Panc1 (cell line): ENCODE results near the gene ASB1. TPM values are rescaled to one million over a fixed set of nuclear protein-coding genes. Genes with fewer than 3 reads are reported as not detected.

Experiments
- ATAC-seq: fragments of 200-7000 bp; cut with Tn5 transposase; 2 replicates; pipeline ENCODE4 v1.9.1; 2020; ENCODE audit warnings: mild to moderate bottlenecking, moderate library complexity
- BruUV-seq: library from RNA; stranded (reverse); fragments of 400-500 nt; replicated peaks from 2 replicates; lab custom pipeline; 2021; lab: Mats Ljungman, UMichigan
- CTCF ChIA-PET: fragments of 300-600 bp; sonication (Branson Sonifier 250); formaldehyde crosslinking; loops from one replicate; lab custom pipeline; 2022; ENCODE audit warnings: antibody characterized with exemption; lab: Charles Lee
- POLR2A ChIA-PET: fragments of 300-600 bp; sonication (Branson Sonifier 250); formaldehyde crosslinking; loops from one replicate; lab custom pipeline; 2022; ENCODE audit warnings: antibody characterized with exemption; lab: Charles Lee
- DNase-seq: peaks from one replicate; pipeline ENCODE4 v3.0.0-alpha.2; 2010; ENCODE audit warnings: low read depth, low spot score
- H3K27ac ChIP-seq: 2 replicates; pipeline ENCODE4 v1.5.1; 2011; ENCODE audit warnings: mild to moderate bottlenecking, low read length, inconsistent platforms
- H3K27me3 ChIP-seq: fragments of 200-500 bp; sonication (Bioruptor generic); 2 replicates; pipeline ENCODE4 v1.6.0; 2014; ENCODE audit warnings: low read length, inconsistent platforms; ENCODE audit not compliant: control insufficient read depth, insufficient read depth
- H3K36me3 ChIP-seq: fragments of 200-500 bp; sonication (Bioruptor generic); 2 replicates; pipeline ENCODE4 v1.5.1; 2014; ENCODE audit warnings: inconsistent platforms, mild to moderate bottlenecking, low read length, moderate library complexity; ENCODE audit not compliant: control insufficient read depth, insufficient read depth
- H3K4me1 ChIP-seq: 2 replicates; pipeline ENCODE4 v1.5.1; 2011; ENCODE audit warnings: inconsistent platforms, mild to moderate bottlenecking, low read length, moderate library complexity; ENCODE audit not compliant: control insufficient read depth, insufficient read depth
- H3K4me3 ChIP-seq, 2 experiments: 2 replicates each; pipeline ENCODE4 v1.5.1; 2011 to 2012; ENCODE audit warnings: low read depth in 2 of 2, low read length in 2 of 2, mild to moderate bottlenecking in 2 of 2, inconsistent platforms in 1 of 2, moderate library complexity in 1 of 2
- H3K9me3 ChIP-seq: fragments of 200-500 bp; sonication (Bioruptor generic); 2 replicates; pipeline ENCODE4 v1.5.1; 2014; ENCODE audit warnings: low read depth, mild to moderate bottlenecking, inconsistent platforms, low read length, moderate library complexity; ENCODE audit not compliant: control insufficient read depth, insufficient read depth
- POLR2AphosphoS5 ChIP-seq: IDR thresholded peaks from 2 replicates; pipeline ENCODE4 v1.6.1; 2012; ENCODE audit warnings: mild to moderate bottlenecking, low read depth, low read length, moderate library complexity
- SIN3A ChIP-seq: IDR thresholded peaks from 2 replicates; pipeline ENCODE4 v1.6.1; 2012; ENCODE audit warnings: low read depth, mild to moderate bottlenecking, low read length, moderate library complexity, borderline replicate concordance; ENCODE audit not compliant: insufficient read depth
- TCF7L2 ChIP-seq: IDR thresholded peaks from 2 replicates; pipeline ENCODE4 v1.6.1; 2011; ENCODE audit warnings: mild to moderate bottlenecking, low read depth, low read length, inconsistent platforms
- in situ Hi-C: cut with HindIII; loops from 2 replicates; pipeline ENCODE4 v1.10.0; 2016; ENCODE audit warnings: low sequenced_read_pairs, low pct_unique_long_range_greater_than_20kb
- intact Hi-C: fragments of 100-400 bp; cut with micrococcal nuclease; formaldehyde crosslinking; loops from one replicate; pipeline ENCODE4 v1.10.0; 2022; ENCODE audit not compliant: unreplicated experiment
- total RNA-seq: library from RNA; stranded (reverse); gene quantifications from one replicate; pipeline ENCODE4 v1.2.1, GENCODE V29; 2021; ENCODE audit not compliant: unreplicated experiment
- TF ChIP-seq, protein P1 (sequence below), 2 experiments: IDR thresholded peaks; 2 replicates each; pipeline ENCODE4 v1.6.1; 2011 to 2012; ENCODE audit warnings: low read depth in 2 of 2, control low read depth in 1 of 2, low read length in 1 of 2, mild to moderate bottlenecking in 1 of 2, moderate library complexity in 1 of 2; ENCODE audit not compliant: insufficient read depth in 1 of 2
- TF ChIP-seq, protein P2 (sequence below): fragments of 450-650 bp; IDR thresholded peaks from 2 replicates; pipeline ENCODE4 v1.5.1; 2017; ENCODE audit warnings: mild to moderate bottlenecking

ASB1 gene
- total RNA-seq, 1 experiment from 2014 or later: 57.3 TPM

DNA sequence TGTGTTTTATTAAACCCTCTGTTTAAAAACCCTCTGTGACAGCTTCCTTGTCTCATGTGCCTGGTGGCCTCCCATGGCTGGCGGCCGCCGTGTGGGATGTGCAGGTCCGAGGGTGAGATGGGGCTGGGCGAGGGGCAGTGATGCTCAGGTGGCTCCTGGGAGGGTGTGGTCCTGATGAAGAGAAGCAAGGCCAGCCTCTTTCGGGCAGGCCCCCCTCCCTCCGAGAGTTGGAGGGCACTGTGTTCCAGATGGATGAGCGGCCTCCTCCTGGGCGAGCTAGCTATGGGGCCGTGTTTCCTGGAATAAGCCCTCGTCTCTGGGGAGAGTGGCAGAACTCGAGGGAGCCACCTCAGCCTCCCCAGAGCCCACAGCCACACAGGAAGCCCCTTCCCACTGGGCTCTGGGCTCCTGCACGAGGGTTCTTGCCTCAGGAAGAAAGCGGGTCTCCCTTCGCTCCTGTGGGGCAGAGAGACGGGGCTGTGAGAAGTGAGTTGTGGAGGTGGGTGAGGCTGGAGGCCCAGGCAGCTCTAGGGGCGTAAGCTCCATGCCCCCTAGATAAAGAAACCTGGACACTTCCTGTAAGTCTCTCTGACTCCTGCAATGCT is 72.1 kb downstream of the ASB1 start:
- ChIA-PET CTCF (no interaction called here), POLR2A (no interaction called here)
- TF ChIP-seq TCF7L2: no peak
- TF ChIP-seq, protein P1, sequence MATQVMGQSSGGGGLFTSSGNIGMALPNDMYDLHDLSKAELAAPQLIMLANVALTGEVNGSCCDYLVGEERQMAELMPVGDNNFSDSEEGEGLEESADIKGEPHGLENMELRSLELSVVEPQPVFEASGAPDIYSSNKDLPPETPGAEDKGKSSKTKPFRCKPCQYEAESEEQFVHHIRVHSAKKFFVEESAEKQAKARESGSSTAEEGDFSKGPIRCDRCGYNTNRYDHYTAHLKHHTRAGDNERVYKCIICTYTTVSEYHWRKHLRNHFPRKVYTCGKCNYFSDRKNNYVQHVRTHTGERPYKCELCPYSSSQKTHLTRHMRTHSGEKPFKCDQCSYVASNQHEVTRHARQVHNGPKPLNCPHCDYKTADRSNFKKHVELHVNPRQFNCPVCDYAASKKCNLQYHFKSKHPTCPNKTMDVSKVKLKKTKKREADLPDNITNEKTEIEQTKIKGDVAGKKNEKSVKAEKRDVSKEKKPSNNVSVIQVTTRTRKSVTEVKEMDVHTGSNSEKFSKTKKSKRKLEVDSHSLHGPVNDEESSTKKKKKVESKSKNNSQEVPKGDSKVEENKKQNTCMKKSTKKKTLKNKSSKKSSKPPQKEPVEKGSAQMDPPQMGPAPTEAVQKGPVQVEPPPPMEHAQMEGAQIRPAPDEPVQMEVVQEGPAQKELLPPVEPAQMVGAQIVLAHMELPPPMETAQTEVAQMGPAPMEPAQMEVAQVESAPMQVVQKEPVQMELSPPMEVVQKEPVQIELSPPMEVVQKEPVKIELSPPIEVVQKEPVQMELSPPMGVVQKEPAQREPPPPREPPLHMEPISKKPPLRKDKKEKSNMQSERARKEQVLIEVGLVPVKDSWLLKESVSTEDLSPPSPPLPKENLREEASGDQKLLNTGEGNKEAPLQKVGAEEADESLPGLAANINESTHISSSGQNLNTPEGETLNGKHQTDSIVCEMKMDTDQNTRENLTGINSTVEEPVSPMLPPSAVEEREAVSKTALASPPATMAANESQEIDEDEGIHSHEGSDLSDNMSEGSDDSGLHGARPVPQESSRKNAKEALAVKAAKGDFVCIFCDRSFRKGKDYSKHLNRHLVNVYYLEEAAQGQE (IDR thresholded peaks at IDR 0.05; ENCODE audit: insufficient read depth in 1 of 2, low read depth in 2 of 2, low read length in 1 of 2): no peak
- no peak for TF ChIP-seq SIN3A
- TF ChIP-seq, protein P2, sequence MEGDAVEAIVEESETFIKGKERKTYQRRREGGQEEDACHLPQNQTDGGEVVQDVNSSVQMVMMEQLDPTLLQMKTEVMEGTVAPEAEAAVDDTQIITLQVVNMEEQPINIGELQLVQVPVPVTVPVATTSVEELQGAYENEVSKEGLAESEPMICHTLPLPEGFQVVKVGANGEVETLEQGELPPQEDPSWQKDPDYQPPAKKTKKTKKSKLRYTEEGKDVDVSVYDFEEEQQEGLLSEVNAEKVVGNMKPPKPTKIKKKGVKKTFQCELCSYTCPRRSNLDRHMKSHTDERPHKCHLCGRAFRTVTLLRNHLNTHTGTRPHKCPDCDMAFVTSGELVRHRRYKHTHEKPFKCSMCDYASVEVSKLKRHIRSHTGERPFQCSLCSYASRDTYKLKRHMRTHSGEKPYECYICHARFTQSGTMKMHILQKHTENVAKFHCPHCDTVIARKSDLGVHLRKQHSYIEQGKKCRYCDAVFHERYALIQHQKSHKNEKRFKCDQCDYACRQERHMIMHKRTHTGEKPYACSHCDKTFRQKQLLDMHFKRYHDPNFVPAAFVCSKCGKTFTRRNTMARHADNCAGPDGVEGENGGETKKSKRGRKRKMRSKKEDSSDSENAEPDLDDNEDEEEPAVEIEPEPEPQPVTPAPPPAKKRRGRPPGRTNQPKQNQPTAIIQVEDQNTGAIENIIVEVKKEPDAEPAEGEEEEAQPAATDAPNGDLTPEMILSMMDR: no peak
- no peak for TF ChIP-seq POLR2AphosphoS5

DNA sequence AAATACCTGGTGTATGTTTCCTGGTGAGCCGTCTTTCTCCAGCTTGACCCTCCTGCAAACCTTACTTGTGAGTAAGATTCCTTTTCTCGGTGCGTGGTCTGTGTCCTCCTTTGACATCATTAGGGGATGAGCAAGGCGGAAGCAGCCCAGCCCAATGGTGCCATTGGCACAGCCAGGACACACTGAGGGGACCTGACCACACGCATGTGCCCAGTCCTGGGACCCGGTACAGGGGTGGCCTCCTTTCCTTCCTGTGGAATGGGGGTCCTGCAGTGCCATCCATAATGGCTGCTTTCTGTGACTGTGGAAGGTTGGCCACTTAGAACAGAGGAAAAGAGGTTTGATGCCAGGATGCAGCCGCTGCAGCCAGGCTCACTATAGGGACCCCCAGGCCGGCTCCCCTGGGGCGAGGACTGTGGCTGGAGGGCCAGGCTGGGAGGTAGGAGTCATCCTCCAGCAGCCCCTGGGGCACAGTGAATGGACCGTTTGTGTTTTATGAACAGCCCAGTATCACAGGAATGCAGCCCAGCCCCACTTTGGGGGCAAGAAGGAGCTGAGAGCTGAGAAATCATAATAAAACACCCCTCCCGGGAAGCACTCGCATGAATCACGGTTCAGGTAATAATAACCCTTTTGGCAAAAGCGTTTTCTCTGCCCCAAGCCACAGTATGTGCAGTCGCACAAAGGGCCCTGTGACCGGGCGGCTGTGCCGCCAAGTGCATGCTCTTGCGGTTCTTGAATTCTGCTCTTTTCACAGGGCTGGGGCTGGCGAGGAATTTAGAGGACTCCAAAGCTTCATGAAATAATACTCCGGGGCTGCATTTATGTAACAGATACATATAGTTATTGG is 73.2 kb downstream of the ASB1 start:
- Histone ChIP-seq H3K27ac (no peak overlapping the region), H3K9me3 (no peaks in the 10 kb centered on the region), H3K4me1 (no peaks in the 10 kb centered on the region), H3K4me3 (no peak overlapping the region), H3K36me3 (no peaks in the 10 kb centered on the region), H3K27me3 (no peaks in the 10 kb centered on the region)
- no peak for ATAC-seq
- ChIA-PET CTCF (interaction anchor here (0.5 kb wide), 1 partner anchor 129 kb away, joined by 3 read pairs; no protein-coding TSS in a partner anchor), POLR2A (no interaction called here)
- BruUV-seq: no TSS peak
- intact Hi-C loops: no loop called here
- DNase-seq: no peak
- in situ Hi-C loops: no loop called here
- TF ChIP-seq SIN3A (no peak), TCF7L2 (no peak)
- TF ChIP-seq, protein P2: no peak

More for the DNA sequence above, 72.1 kb downstream of the ASB1 start:
- intact Hi-C loops: no loop called here
- ATAC-seq: no peak
- in situ Hi-C loops: no loop called here
- Histone ChIP-seq H3K36me3 (no peaks in the 10 kb centered on the region), H3K9me3 (no peaks in the 10 kb centered on the region), H3K27ac (no peak overlapping the region), H3K4me3 (no peak overlapping the region), H3K4me1 (no peaks in the 10 kb centered on the region), H3K27me3 (no peaks in the 10 kb centered on the region)
- DNase-seq: no peak
- BruUV-seq: no TSS peak
